CD14-positive monocyte (primary cell): ENCODE results near the gene HS3ST4. TPM values are rescaled to one million over a fixed set of nuclear protein-coding genes. Genes with fewer than 3 reads are reported as not detected.

Source experiments
- DNase-seq, 3 donors: peaks; one replicate each; pipeline ENCODE4 v3.0.0-alpha.2; 2011 to 2022
- H2AFZ ChIP-seq: 2 replicates; pipeline ENCODE4 v1.6.0; 2012; ENCODE audit warnings: mild to moderate bottlenecking, low read depth, low read length, inconsistent platforms; ENCODE audit not compliant: insufficient read depth, poor library complexity, severe bottlenecking
- H3K27ac ChIP-seq, 2 donors: 1 replicate in 1 of 2; 2 replicates in 1 of 2; pipeline ENCODE4 v1.5.1; 2012 to 2013; ENCODE audit warnings: low read length in 2 of 2, control low read depth in 1 of 2, inconsistent platforms in 1 of 2, low read depth in 1 of 2, mild to moderate bottlenecking in 1 of 2
- H3K27me3 ChIP-seq, 2 donors: one replicate each; pipeline versions ENCODE4 v1.6.0 to v1.6.1; 2011 to 2013; ENCODE audit warnings: low read length in 2 of 2; ENCODE audit not compliant: control insufficient read depth in 2 of 2, insufficient read depth in 2 of 2
- H3K36me3 ChIP-seq, 2 donors: replicated peaks in 1 of 2; 1 replicate in 1 of 2; 2 replicates in 1 of 2; pipeline versions ENCODE4 v1.5.1 to v1.6.1; 2012 to 2013; ENCODE audit warnings: low read length in 2 of 2, control low read depth in 1 of 2, inconsistent platforms in 1 of 2, mild to moderate bottlenecking in 1 of 2; ENCODE audit not compliant: insufficient read depth in 2 of 2, control insufficient read depth in 1 of 2
- H3K4me1 ChIP-seq, 2 donors: 1 replicate in 1 of 2; 2 replicates in 1 of 2; pipeline versions ENCODE4 v1.5.1 to v1.6.1; 2012 to 2013; ENCODE audit warnings: low read length in 2 of 2, control low read depth in 1 of 2, inconsistent platforms in 1 of 2, mild to moderate bottlenecking in 1 of 2, moderate library complexity in 1 of 2; ENCODE audit not compliant: insufficient read depth in 2 of 2, control insufficient read depth in 1 of 2
- H3K4me2 ChIP-seq: replicated peaks from 2 replicates; pipeline ENCODE3; 2012; ENCODE audit warnings: low read length, moderate library complexity, mild to moderate bottlenecking; ENCODE audit not compliant: poor library complexity, severe bottlenecking; ENCODE audit errors: extremely low read depth
- H3K4me3 ChIP-seq, 3 experiments: fragments of 200-600 bp in 1 of 3; sonication (generic) in 1 of 3; replicated peaks in 1 of 3; 1 replicate in 2 of 3; 2 replicates in 1 of 3; pipeline ENCODE4 v1.5.1; 2011 to 2013; ENCODE audit warnings: low read length in 3 of 3, mild to moderate bottlenecking in 3 of 3, control low read depth in 2 of 3, low read depth in 2 of 3, inconsistent platforms in 1 of 3, moderate library complexity in 1 of 3
- H3K79me2 ChIP-seq: 2 replicates; pipeline ENCODE4 v1.6.0; 2012; ENCODE audit warnings: mild to moderate bottlenecking, control low read depth, inconsistent platforms, low read length, moderate library complexity; ENCODE audit not compliant: insufficient read depth
- H3K9ac ChIP-seq: 2 replicates; pipeline ENCODE4 v1.6.0; 2017; ENCODE audit warnings: low read length, mild to moderate bottlenecking; ENCODE audit not compliant: insufficient read depth, poor library complexity, severe bottlenecking
- H3K9me3 ChIP-seq, 2 donors: replicated peaks in 1 of 2; 1 replicate in 1 of 2; 2 replicates in 1 of 2; pipeline versions ENCODE4 v1.5.1 to v1.6.1; 2012 to 2013; ENCODE audit warnings: low read length in 2 of 2, control low read depth in 1 of 2; ENCODE audit not compliant: control insufficient read depth in 1 of 2, insufficient read depth in 1 of 2
- H4K20me1 ChIP-seq: 2 replicates; pipeline ENCODE4 v1.6.0; 2012; ENCODE audit warnings: mild to moderate bottlenecking, low read length, control low read depth, moderate library complexity; ENCODE audit not compliant: insufficient read depth
- H3K27ac Mint-ChIP-seq, 7 donors: one replicate each; pipeline ENCODE4 v1.8.0; 2020; ENCODE audit warnings: mild to moderate bottlenecking in 7 of 7, mixed read lengths in 7 of 7, moderate library complexity in 6 of 7, inconsistent platforms in 2 of 7
- H3K27me3 Mint-ChIP-seq, 3 donors: one replicate each; pipeline ENCODE4 v1.8.0; 2021 to 2022; ENCODE audit warnings: low read depth in 3 of 3, mild to moderate bottlenecking in 3 of 3, mixed read lengths in 3 of 3, moderate library complexity in 3 of 3, inconsistent platforms in 1 of 3
- H3K36me3 Mint-ChIP-seq, 2 donors: one replicate each; pipeline ENCODE4 v1.8.0; 2020; ENCODE audit warnings: mixed read lengths in 2 of 2, inconsistent platforms in 1 of 2, mild to moderate bottlenecking in 1 of 2
- H3K4me1 Mint-ChIP-seq: one replicate; pipeline ENCODE4 v1.8.0; 2020; ENCODE audit warnings: mild to moderate bottlenecking, mixed read lengths
- H3K4me3 Mint-ChIP-seq, 2 donors: one replicate each; pipeline ENCODE4 v1.8.0; 2020; ENCODE audit warnings: mild to moderate bottlenecking in 2 of 2, mixed read lengths in 2 of 2, moderate library complexity in 1 of 2
- H3K9me3 Mint-ChIP-seq, 7 donors: one replicate each; pipeline ENCODE4 v1.8.0; 2020 to 2022; ENCODE audit warnings: mixed read lengths in 7 of 7, mild to moderate bottlenecking in 6 of 7, moderate library complexity in 6 of 7, inconsistent platforms in 2 of 7
- WGBS: methylation state at CpG from one replicate; pipeline ENCODE4 v1.1.5; 2013; ENCODE audit warnings: missing lambda C conversion rate; ENCODE audit not compliant: insufficient coverage; 5-methylcytosine and 5-hydroxymethylcytosine counted together
- intact Hi-C, 2 donors: fragments of 100-400 bp; cut with micrococcal nuclease; formaldehyde crosslinking; loops; one replicate each; pipeline versions ENCODE4 v1.15.0 to v1.15.1; 2023
- polyA plus RNA-seq, 3 donors: library from polyadenylated mRNA; depleted of rRNA in 1 of 3; unstranded in 2 of 3; stranded (reverse) in 1 of 3; fragments of 300-500 nt in 2 of 3; fragments of >200 nt in 1 of 3; fragmentation: Illumina TruSeq in 2 of 3; gene quantifications; 1 replicate in 2 of 3; 2 replicates in 1 of 3; pipeline ENCODE4 v1.2.3, GENCODE V29; 2012 to 2021
- TF ChIP-seq, protein P1 (sequence below): fragments of 200-600 bp; IDR thresholded peaks from one replicate; pipeline ENCODE4 v1.8.0; 2022; ENCODE audit warnings: antibody characterized with exemption, mild to moderate bottlenecking

HS3ST4 gene
- polyA plus RNA-seq, 3 donors = not detected

DNA sequence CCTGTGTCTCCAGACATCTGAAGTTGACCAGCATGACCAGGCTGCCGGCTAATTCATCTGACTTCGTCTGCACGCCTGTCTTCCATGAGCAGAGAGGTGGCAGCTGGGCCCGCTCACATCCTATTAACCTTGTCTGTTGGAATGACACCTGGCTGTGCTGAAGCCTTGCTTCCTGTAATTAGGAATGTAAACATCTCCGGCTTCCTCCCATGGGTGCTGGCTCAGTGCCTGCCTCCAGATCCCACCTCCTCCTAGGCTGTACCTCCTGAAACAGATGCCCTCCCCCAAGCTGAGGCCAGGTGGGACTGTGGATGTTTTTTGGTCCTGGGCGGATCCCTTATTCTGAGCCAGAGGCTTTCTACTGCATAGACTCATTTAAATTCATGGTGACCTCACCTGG lies 296.3 kb downstream of the HS3ST4 start:
- no peaks in the 10 kb centered on the region for H4K20me1 ChIP-seq
- no peaks in the 10 kb centered on the region for H3K4me1 ChIP-seq
- no peaks in the 10 kb centered on the region for H3K27me3 Mint-ChIP-seq
- H3K27ac ChIP-seq = no peak overlapping the region
- intact Hi-C loops = no loop called here
- no peak overlapping the region for H3K4me3 Mint-ChIP-seq
- H3K36me3 ChIP-seq = no peaks in the 10 kb centered on the region
- no peak for DNase-seq
- H3K27me3 ChIP-seq = no peaks in the 10 kb centered on the region
- H3K9ac ChIP-seq = no peak overlapping the region
- no peaks in the 10 kb centered on the region for H3K4me1 Mint-ChIP-seq
- TF ChIP-seq, protein P1, sequence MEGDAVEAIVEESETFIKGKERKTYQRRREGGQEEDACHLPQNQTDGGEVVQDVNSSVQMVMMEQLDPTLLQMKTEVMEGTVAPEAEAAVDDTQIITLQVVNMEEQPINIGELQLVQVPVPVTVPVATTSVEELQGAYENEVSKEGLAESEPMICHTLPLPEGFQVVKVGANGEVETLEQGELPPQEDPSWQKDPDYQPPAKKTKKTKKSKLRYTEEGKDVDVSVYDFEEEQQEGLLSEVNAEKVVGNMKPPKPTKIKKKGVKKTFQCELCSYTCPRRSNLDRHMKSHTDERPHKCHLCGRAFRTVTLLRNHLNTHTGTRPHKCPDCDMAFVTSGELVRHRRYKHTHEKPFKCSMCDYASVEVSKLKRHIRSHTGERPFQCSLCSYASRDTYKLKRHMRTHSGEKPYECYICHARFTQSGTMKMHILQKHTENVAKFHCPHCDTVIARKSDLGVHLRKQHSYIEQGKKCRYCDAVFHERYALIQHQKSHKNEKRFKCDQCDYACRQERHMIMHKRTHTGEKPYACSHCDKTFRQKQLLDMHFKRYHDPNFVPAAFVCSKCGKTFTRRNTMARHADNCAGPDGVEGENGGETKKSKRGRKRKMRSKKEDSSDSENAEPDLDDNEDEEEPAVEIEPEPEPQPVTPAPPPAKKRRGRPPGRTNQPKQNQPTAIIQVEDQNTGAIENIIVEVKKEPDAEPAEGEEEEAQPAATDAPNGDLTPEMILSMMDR = no peak
- H3K27ac Mint-ChIP-seq = no peak overlapping the region
- H3K9me3 ChIP-seq = peaks cover 0 to 3% of the 10 kb centered on the region in 2 donors
- H3K4me3 ChIP-seq = no peak overlapping the region
- H3K79me2 ChIP-seq = no peaks in the 10 kb centered on the region
- no peak overlapping the region for H2AFZ ChIP-seq
- H3K9me3 Mint-ChIP-seq = peaks cover 0 to 6% (median 4%) of the 10 kb centered on the region in 7 donors
- H3K36me3 Mint-ChIP-seq = no peaks in the 10 kb centered on the region
- WGBS = 73% methylated on average over 4 of the region's 6 CpGs
- no peak overlapping the region for H3K4me2 ChIP-seq

DNA sequence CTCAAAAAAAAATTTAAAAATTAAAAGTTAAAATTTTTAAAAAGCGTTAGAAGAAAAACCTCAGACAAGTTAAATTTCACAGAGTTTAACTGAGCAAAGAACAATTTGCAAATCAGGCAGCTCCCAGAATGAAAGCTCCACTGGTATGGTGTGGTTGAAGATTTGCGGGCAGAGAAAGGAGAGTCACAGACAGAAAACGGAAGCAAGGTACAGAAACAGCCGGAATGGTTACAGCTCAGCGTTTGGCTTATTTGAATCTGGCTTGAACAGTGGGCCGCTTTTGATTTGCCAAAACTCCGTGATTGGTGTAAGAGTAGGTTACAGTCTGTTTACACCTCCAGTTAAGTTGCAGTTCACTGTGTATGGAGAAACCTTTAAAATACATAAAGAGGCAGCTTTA lies 297.1 kb downstream of the HS3ST4 start:
- no peak overlapping the region for H2AFZ ChIP-seq
- Mint-ChIP-seq H3K9me3 (peaks cover 0 to 6% (median 3%) of the 10 kb centered on the region in 7 donors), H3K36me3 (no peaks in the 10 kb centered on the region), H3K27ac (no peak overlapping the region), H3K27me3 (no peaks in the 10 kb centered on the region), H3K4me1 (no peaks in the 10 kb centered on the region), H3K4me3 (no peak overlapping the region)
- H3K27me3 ChIP-seq = no peaks in the 10 kb centered on the region
- intact Hi-C loops = no loop called here
- no peak overlapping the region for H3K9ac ChIP-seq
- peaks cover 0 to 3% of the 10 kb centered on the region in 2 donors for H3K9me3 ChIP-seq
- no peak overlapping the region for H3K4me2 ChIP-seq
- TF ChIP-seq, protein P1 = no peak
- no peak overlapping the region for H3K4me3 ChIP-seq
- H4K20me1 ChIP-seq = no peaks in the 10 kb centered on the region
- H3K4me1 ChIP-seq = no peaks in the 10 kb centered on the region
- no peaks in the 10 kb centered on the region for H3K79me2 ChIP-seq
- no peaks in the 10 kb centered on the region for H3K36me3 ChIP-seq
- no peak overlapping the region for H3K27ac ChIP-seq
- WGBS = 87% methylated on average over 5 of the region's 7 CpGs
- no peak for DNase-seq
